Measurements from ENCODE around the gene TRIM3.

GRCh38 chr11:6401464-6401863 is 72.3 kb downstream of the TRIM3 start:
- no peak for TF ChIP-seq CTCF (IDR thresholded peaks at IDR 0.05)
- TF ChIP-seq POLR2A (IDR thresholded peaks at IDR 0.05), result no peak

Data from adrenal gland (tissue), 5 donors.